Gastrocnemius medialis (tissue), 4 donors: ENCODE measurements around the gene PGPEP1. TPM values are rescaled to one million over a fixed set of nuclear protein-coding genes. Genes with fewer than 3 reads are reported as not detected.

Experiments
- ATAC-seq, 2 donors: fragments of 150-250 bp; one replicate each; pipeline ENCODE4 v1.9.1; 2016
- DNase-seq, 2 donors: peaks; one replicate each; pipeline ENCODE4 v3.0.0-alpha.2; 2019
- H3K27ac ChIP-seq, 4 donors: fragments of 200-600 bp; sonication (generic); 1 replicate in 1 of 4; 2 replicates in 3 of 4; pipeline ENCODE4 v1.5.1; 2016 to 2018; ENCODE audit warnings: mild to moderate bottlenecking in 2 of 4, moderate library complexity in 1 of 4
- H3K27me3 ChIP-seq, 3 donors: fragments of 200-600 bp; sonication (generic) in 2 of 3; 1 replicate in 1 of 3; 2 replicates in 2 of 3; pipeline versions ENCODE4 v1.5.1 to v1.6.0; 2016 to 2019; ENCODE audit warnings: mild to moderate bottlenecking in 1 of 3, moderate library complexity in 1 of 3
- H3K36me3 ChIP-seq, 2 donors: fragments of 200-600 bp; sonication (generic) in 1 of 2; one replicate each; pipeline ENCODE4 v1.5.1; 2017 to 2018
- H3K4me1 ChIP-seq, 2 donors: fragments of 200-600 bp; sonication (generic) in 1 of 2; one replicate each; pipeline ENCODE4 v1.5.1; 2016 to 2017; ENCODE audit warnings: mild to moderate bottlenecking in 2 of 2
- H3K4me3 ChIP-seq, 4 donors: fragments of 200-600 bp; sonication (generic) in 3 of 4; 1 replicate in 1 of 4; 2 replicates in 3 of 4; pipeline ENCODE4 v1.5.1; 2016 to 2019; ENCODE audit warnings: mild to moderate bottlenecking in 2 of 4
- H3K9me3 ChIP-seq, 3 donors: fragments of 200-600 bp; sonication (generic) in 2 of 3; 1 replicate in 1 of 3; 2 replicates in 2 of 3; pipeline ENCODE4 v1.5.1; 2016 to 2019
- CTCF ChIP-seq, 5 experiments: fragments of 450-650 bp in 3 of 5; fragments of 200-600 bp in 2 of 5; sonication (generic) in 2 of 5; IDR thresholded peaks in 4 of 5; conservative IDR thresholded peaks in 1 of 5; 1 replicate in 4 of 5; 2 replicates in 1 of 5; pipeline ENCODE4 v1.5.1; 2016 to 2019; ENCODE audit warnings: antibody characterized with exemption in 5 of 5, mild to moderate bottlenecking in 3 of 5, moderate library complexity in 3 of 5
- POLR2A ChIP-seq, 2 donors: fragments of 450-650 bp; IDR thresholded peaks; one replicate each; pipeline ENCODE4 v1.6.1; 2017; ENCODE audit warnings: antibody characterized with exemption in 2 of 2, mild to moderate bottlenecking in 2 of 2, moderate library complexity in 2 of 2
- in situ Hi-C, 4 donors: fragments of 200-750 bp; cut with MboI; loops; one replicate each; pipeline versions ENCODE4 v1.15.0 to v1.8.0; 2017; ENCODE audit warnings: low sequenced_read_pairs in 4 of 4
- intact Hi-C: fragments of 100-400 bp; cut with DNase I; formaldehyde crosslinking; loops from one replicate; pipeline ENCODE4 v1.15.1; 2023; ENCODE audit warnings: low total_unique reads
- total RNA-seq, 4 donors: library from RNA; depleted of rRNA; stranded (reverse); fragments of >200 nt; gene quantifications; one replicate each; pipeline versions ENCODE4 v1.1.0 to v1.2.3, GENCODE V29; 2016

PGPEP1 gene
- total RNA-seq, 4 donors from 2014 or later = 11.7 to 42.3 (median 23.6) TPM

GRCh38 chr19:18388960-18389725, 48.7 kb downstream of the PGPEP1 start:
- Histone ChIP-seq H3K36me3 (no peaks in the 10 kb centered on the region), H3K9me3 (no peaks in the 10 kb centered on the region), H3K4me3 (peak overlapping the region; percentile 37 to 50 (median 48)), H3K4me1 (peaks cover 0 to 9% of the 10 kb centered on the region in 2 donors), H3K27ac (peak overlapping the region in 3 of 4 donors; percentile 25 to 47 (median 36)), H3K27me3 (peaks cover 0 to 11% (median 0%) of the 10 kb centered on the region in 3 donors)
- in situ Hi-C loops = no loop called here
- intact Hi-C loops = loop anchor here (1.0 kb wide), 1 partner anchor 21 kb away; no protein-coding TSS in a partner anchor
- TF ChIP-seq POLR2A (IDR thresholded peaks at IDR 0.05) (no peak), CTCF (IDR thresholded peaks at IDR 0.05 in 4 of 5, conservative IDR thresholded peaks at IDR 0.05 in 1 of 5) (no peak)
- ATAC-seq (no peak), DNase-seq (no peak)

- intact Hi-C loops (loop anchor here (5.0 kb wide), 1 partner anchor 37 kb away; no protein-coding TSS in a partner anchor), in situ Hi-C loops (no loop called here)
- H3K27ac ChIP-seq = no peak overlapping the region
- TF ChIP-seq CTCF (IDR thresholded peaks at IDR 0.05 in 4 of 5, conservative IDR thresholded peaks at IDR 0.05 in 1 of 5) (no peak), POLR2A (IDR thresholded peaks at IDR 0.05) (no peak)
- H3K27me3 ChIP-seq = peaks cover 0 to 11% (median 0%) of the 10 kb centered on the region in 3 donors
- H3K9me3 ChIP-seq = no peaks in the 10 kb centered on the region
- DNase-seq = no peak
- no peak for ATAC-seq
- peaks cover 0 to 9% of the 10 kb centered on the region in 2 donors for H3K4me1 ChIP-seq
- H3K36me3 ChIP-seq = no peaks in the 10 kb centered on the region
- no peak overlapping the region for H3K4me3 ChIP-seq
Observed at GRCh38 chr19:18389726-18390064, 49.3 kb downstream of the PGPEP1 start.

GRCh38 chr19:18390065-18390907, 49.9 kb downstream of the PGPEP1 start:
- no peak overlapping the region for H3K27ac ChIP-seq
- intact Hi-C loops = loop anchor here (5.0 kb wide), 1 partner anchor 38 kb away; no protein-coding TSS in a partner anchor
- no peak overlapping the region for H3K4me3 ChIP-seq
- H3K27me3 ChIP-seq = peaks cover 0 to 6% (median 0%) of the 10 kb centered on the region in 3 donors
- TF ChIP-seq CTCF (IDR thresholded peaks at IDR 0.05 in 4 of 5, conservative IDR thresholded peaks at IDR 0.05 in 1 of 5) = no peak
- no peak for TF ChIP-seq POLR2A (IDR thresholded peaks at IDR 0.05)
- peaks cover 0 to 9% of the 10 kb centered on the region in 2 donors for H3K4me1 ChIP-seq
- no peak for DNase-seq
- no peak for ATAC-seq
- H3K36me3 ChIP-seq = no peaks in the 10 kb centered on the region
- in situ Hi-C loops = no loop called here
- H3K9me3 ChIP-seq = no peaks in the 10 kb centered on the region

- no peaks in the 10 kb centered on the region for H3K36me3 ChIP-seq
- peaks cover 0 to 6% of the 10 kb centered on the region in 2 donors for H3K4me1 ChIP-seq
- H3K27me3 ChIP-seq = no peaks in the 10 kb centered on the region
- ATAC-seq (no peak), DNase-seq (no peak)
- in situ Hi-C loops (no loop called here), intact Hi-C loops (loop anchor here (5.0 kb wide), 1 partner anchor 39 kb away; no protein-coding TSS in a partner anchor)
- no peak overlapping the region for H3K27ac ChIP-seq
- H3K9me3 ChIP-seq = no peaks in the 10 kb centered on the region
- TF ChIP-seq CTCF (IDR thresholded peaks at IDR 0.05 in 4 of 5, conservative IDR thresholded peaks at IDR 0.05 in 1 of 5) = no peak
- TF ChIP-seq POLR2A (IDR thresholded peaks at IDR 0.05) = no peak
- H3K4me3 ChIP-seq = no peak overlapping the region
Observed at GRCh38 chr19:18391509-18392075, 51.2 kb downstream of the PGPEP1 start.
